Measurements from ENCODE around the gene ZNF48.

ZNF48 gene

GRCh38 chr16:30407804-30408534, 12.7 kb downstream of the ZNF48 start:
- DNase-seq, result no peak

GRCh38 chr16:30409125-30410060, 14.2 kb downstream of the ZNF48 start:
- peak; percentile 89 to 93 for DNase-seq

GRCh38 chr16:30413112-30413806, 18.0 kb downstream of the ZNF48 start:
- no peak for DNase-seq

- DNase-seq, result no peak
These were observed 18.9 kb downstream of the ZNF48 start for GRCh38 chr16:30414159-30414558.

- no peak for DNase-seq
These were observed 20.9 kb downstream of the ZNF48 start for GRCh38 chr16:30416047-30416603.

- no peak for DNase-seq
These were observed 21.7 kb downstream of the ZNF48 start for GRCh38 chr16:30416624-30417528.

- DNase-seq, result peak; percentile 91 to 94
These were observed 22.5 kb downstream of the ZNF48 start for GRCh38 chr16:30417529-30418349.

- no peak for DNase-seq
These were observed 23.3 kb downstream of the ZNF48 start for GRCh38 chr16:30418350-30419181.

GRCh38 chr16:30421010-30421409, 25.8 kb downstream of the ZNF48 start:
- DNase-seq, result no peak

- no peak for DNase-seq
These were observed 32.8 kb downstream of the ZNF48 start for GRCh38 chr16:30428055-30428454.

- DNase-seq, result no peak
These were observed 34.1 kb downstream of the ZNF48 start for GRCh38 chr16:30429418-30429677.

GRCh38 chr16:30429678-30430427, 34.6 kb downstream of the ZNF48 start, which contains the start of gene DCTPP1:
TSS of gene DCTPP1 (minus strand) at chr16:30430030. CDS start at chr16:30429980, 50 bp downstream.
- DNase-seq, result peak; percentile 98 to 99

- no peak for DNase-seq
These were observed 35.3 kb downstream of the ZNF48 start for GRCh38 chr16:30430428-30430970.

GRCh38 chr16:30434852-30435251, 39.6 kb downstream of the ZNF48 start:
- no peak for DNase-seq

GRCh38 chr16:30437511-30438046, 42.4 kb downstream of the ZNF48 start:
- DNase-seq, result no peak

- no peak for DNase-seq
These were observed 43.6 kb downstream of the ZNF48 start for GRCh38 chr16:30438835-30439234.

- no peak for DNase-seq
These were observed 44.6 kb downstream of the ZNF48 start for GRCh38 chr16:30439720-30440348.

GRCh38 chr16:30443631-30444030, 48.4 kb downstream of the ZNF48 start:
- DNase-seq, result no peak

Measured in CD4-positive, alpha-beta T cell treated with Interleukin-1 beta for 1 hour (primary cell).